Muscle of back (tissue), 11 donors: ENCODE results near the gene PAF1. TPM values are rescaled to one million over a fixed set of nuclear protein-coding genes. Genes with fewer than 3 reads are reported as not detected.

Experiments
- DNase-seq, 3 donors: peaks; one replicate each; pipeline versions ENCODE4 v3.0.0 to v3.0.0-alpha.2; 2013
- polyA plus RNA-seq, 10 donors: library from polyadenylated mRNA; unstranded; fragments of 120-200 nt; gene quantifications; one replicate each; pipeline ENCODE4 v1.2.1, GENCODE V29; 2013; ENCODE audit not compliant: insufficient read length in 10 of 10

The PAF1 gene
- polyA plus RNA-seq, 10 donors: 33.8 to 43.8 (median 38.7) TPM

GRCh38 chr19:39419003-39419402 lies 28.1 kb upstream of the PAF1 start:
- DNase-seq: no peak

GRCh38 chr19:39417463-39418181 lies 26.7 kb upstream of the PAF1 start:
- no peak for DNase-seq

GRCh38 chr19:39416152-39417120 lies 25.5 kb upstream of the PAF1 start:
- DNase-seq: no peak

GRCh38 chr19:39415111-39416046 lies 24.5 kb upstream of the PAF1 start:
- DNase-seq: no peak

GRCh38 chr19:39413911-39414608 lies 23.2 kb upstream of the PAF1 start:
- no peak for DNase-seq

GRCh38 chr19:39413272-39413910 lies 22.5 kb upstream of the PAF1 start:
- DNase-seq: peak in 2 of 3 donors; percentile 82 to 92

GRCh38 chr19:39412867-39413271 lies 22.0 kb upstream of the PAF1 start:
- DNase-seq: peak in 1 of 3 donors; percentile 90

- DNase-seq: peak; percentile 99 to 100 (median 100)
Observed at GRCh38 chr19:39412100-39412866, 21.4 kb upstream of the PAF1 start, which contains the start of gene PLEKHG2. Gene PLEKHG2, plus strand, starts transcription at chr19:39412669. Its CDS starts 1,418 bp downstream, at chr19:39414087.

- peak; percentile 92 to 96 (median 93) for DNase-seq
Observed at GRCh38 chr19:39411832-39412099, 20.9 kb upstream of the PAF1 start.

GRCh38 chr19:39411081-39411831 lies 20.4 kb upstream of the PAF1 start:
- DNase-seq: peak in 2 of 3 donors; percentile 70 to 79

- no peak for DNase-seq
Observed at GRCh38 chr19:39410831-39411080, 19.9 kb upstream of the PAF1 start.

GRCh38 chr19:39410017-39410830 lies 19.3 kb upstream of the PAF1 start:
- DNase-seq: peak in 2 of 3 donors; percentile 73 to 81

- DNase-seq: peak in 2 of 3 donors; percentile 87 to 91
Observed at GRCh38 chr19:39409208-39410016, 18.5 kb upstream of the PAF1 start.

- peak in 1 of 3 donors; percentile 62 for DNase-seq
Observed at GRCh38 chr19:39408392-39409207, 17.7 kb upstream of the PAF1 start.

- no peak for DNase-seq
Observed at GRCh38 chr19:39407660-39408391, 16.9 kb upstream of the PAF1 start.

- no peak for DNase-seq
Observed at GRCh38 chr19:39407410-39407659, 16.4 kb upstream of the PAF1 start.
